Activated CD4-positive, alpha-beta T cell treated with anti-CD3 and anti-CD28 coated beads, Interleukin-2, amount 50 U/mL, for 4 hours (primary cell): ENCODE data around the gene PRKCE.
"Not testable (repeated sequence)": the region's sequence is repeated elsewhere in the genome, so short reads cannot be mapped to it uniquely, and the experiment has no call there.

Experiments used
- DNase-seq, 2 experiments: peaks; one replicate each; pipeline ENCODE4 v3.0.0-alpha.2; 2020

PRKCE gene

GRCh38 chr2:45700407-45701013 lies 49.0 kb downstream of the PRKCE start:
- no peak for DNase-seq

GRCh38 chr2:45705233-45705632 lies 53.8 kb downstream of the PRKCE start:
- DNase-seq, result no peak

GRCh38 chr2:45706033-45706432 lies 54.6 kb downstream of the PRKCE start:
- no peak for DNase-seq

GRCh38 chr2:45707006-45707405 lies 55.5 kb downstream of the PRKCE start:
- DNase-seq, result no peak

- no peak for DNase-seq
These were observed 56.2 kb downstream of the PRKCE start for GRCh38 chr2:45707661-45708060.

- no peak for DNase-seq
These were observed 57.0 kb downstream of the PRKCE start for GRCh38 chr2:45708501-45708900.

- DNase-seq, result no peak
These were observed 57.7 kb downstream of the PRKCE start for GRCh38 chr2:45709137-45709536.

GRCh38 chr2:45710468-45710867 lies 59.0 kb downstream of the PRKCE start:
- DNase-seq, result no peak

- no peak for DNase-seq
These were observed 59.7 kb downstream of the PRKCE start for GRCh38 chr2:45711224-45711623.

- no peak for DNase-seq
These were observed 61.1 kb downstream of the PRKCE start for GRCh38 chr2:45712570-45712969.

- no peak for DNase-seq
These were observed 61.7 kb downstream of the PRKCE start for GRCh38 chr2:45713136-45713535.

GRCh38 chr2:45713591-45713990 lies 62.1 kb downstream of the PRKCE start:
- DNase-seq, result no peak

GRCh38 chr2:45714679-45715078 lies 63.2 kb downstream of the PRKCE start:
- no peak for DNase-seq

- no peak for DNase-seq
These were observed 64.3 kb downstream of the PRKCE start for GRCh38 chr2:45715601-45716379.

GRCh38 chr2:45716432-45716831 lies 65.0 kb downstream of the PRKCE start:
- not testable (repeated sequence) for DNase-seq

GRCh38 chr2:45716915-45717314 lies 65.4 kb downstream of the PRKCE start:
- no peak for DNase-seq

GRCh38 chr2:45720210-45720609 lies 68.7 kb downstream of the PRKCE start:
- no peak for DNase-seq

- DNase-seq, result no peak
These were observed 69.7 kb downstream of the PRKCE start for GRCh38 chr2:45721150-45721549.

- no peak for DNase-seq
These were observed 71.0 kb downstream of the PRKCE start for GRCh38 chr2:45722477-45722876.

GRCh38 chr2:45723857-45724256 lies 72.4 kb downstream of the PRKCE start:
- DNase-seq, result no peak

- no peak for DNase-seq
These were observed 72.9 kb downstream of the PRKCE start for GRCh38 chr2:45724335-45724734.

- no peak for DNase-seq
These were observed 74.3 kb downstream of the PRKCE start for GRCh38 chr2:45725731-45726130.

- no peak for DNase-seq
These were observed 74.7 kb downstream of the PRKCE start for GRCh38 chr2:45726188-45726587.

GRCh38 chr2:45728458-45728942 lies 77.0 kb downstream of the PRKCE start:
- no peak for DNase-seq
